Lower leg skin (tissue), 4 donors: ENCODE results near the gene C4orf50. TPM values are rescaled to one million over a fixed set of nuclear protein-coding genes. Genes with fewer than 3 reads are reported as not detected.

ENCODE experiments used
- DNase-seq, 2 donors: peaks; one replicate each; pipeline ENCODE4 v3.0.0-alpha.2; 2019; ENCODE audit warnings: low spot score in 2 of 2
- H3K4me3 ChIP-seq: fragments of 200-600 bp; sonication (generic); 2 replicates; pipeline ENCODE4 v1.5.1; 2017; ENCODE audit warnings: mild to moderate bottlenecking, low read depth; ENCODE audit not compliant: poor library complexity, severe bottlenecking
- CTCF ChIP-seq, 3 donors: fragments of 450-650 bp; IDR thresholded peaks; one replicate each; pipeline ENCODE4 v1.5.1; 2016; ENCODE audit warnings: antibody characterized with exemption in 3 of 3, mild to moderate bottlenecking in 3 of 3, moderate library complexity in 2 of 3
- POLR2A ChIP-seq, 2 donors: fragments of 450-650 bp; IDR thresholded peaks; one replicate each; pipeline ENCODE4 v1.6.1; 2016 to 2017; ENCODE audit warnings: antibody characterized with exemption in 2 of 2, mild to moderate bottlenecking in 1 of 2, moderate library complexity in 1 of 2
- WGBS, 2 donors: methylation state at CpG; one replicate each; pipeline ENCODE4 v1.1.5; 2018; 5-methylcytosine and 5-hydroxymethylcytosine counted together
- intact Hi-C: fragments of 100-400 bp; cut with DNase I; formaldehyde crosslinking; loops from one replicate; pipeline ENCODE4 v1.15.0; 2023; ENCODE audit warnings: low total_unique reads
- total RNA-seq, 4 donors: library from RNA; depleted of rRNA; stranded (reverse); fragments of >200 nt; gene quantifications; one replicate each; pipeline ENCODE4 v1.1.0, GENCODE V29; 2016

C4orf50 gene
- total RNA-seq, 4 donors from 2014 or later = not detected

- intact Hi-C loops = no loop called here
- 92 to 93% methylated on average over 6 of the region's 6 CpGs for WGBS, 2 donors
- TF ChIP-seq CTCF (IDR thresholded peaks at IDR 0.05) (no peak), POLR2A (IDR thresholded peaks at IDR 0.05) (no peak)
Measured at GRCh38 chr4:5945936-5946335, 72.3 kb downstream of the C4orf50 start.

GRCh38 chr4:5945171-5945570 lies 73.1 kb downstream of the C4orf50 start:
- 84% methylated on average over 11 of the region's 11 CpGs for WGBS, 2 donors
- no peak overlapping the region for H3K4me3 ChIP-seq
- no peak for TF ChIP-seq POLR2A (IDR thresholded peaks at IDR 0.05)
- no peak for DNase-seq
- intact Hi-C loops = no loop called here

More at GRCh38 chr4:5945936-5946335, 72.3 kb downstream of the C4orf50 start:
- DNase-seq = no peak
- no peak overlapping the region for H3K4me3 ChIP-seq

- intact Hi-C loops = no loop called here
- TF ChIP-seq CTCF (IDR thresholded peaks at IDR 0.05) (no peak), POLR2A (IDR thresholded peaks at IDR 0.05) (no peak)
- no peak overlapping the region for H3K4me3 ChIP-seq
- no peak for DNase-seq
- 29 to 32% methylated on average over 6 of the region's 6 CpGs for WGBS, 2 donors
Measured at GRCh38 chr4:5943561-5943960, 74.7 kb downstream of the C4orf50 start.

GRCh38 chr4:5942947-5943346 lies 75.3 kb downstream of the C4orf50 start:
- DNase-seq = no peak
- no peak for TF ChIP-seq POLR2A (IDR thresholded peaks at IDR 0.05)
- no peak for TF ChIP-seq CTCF (IDR thresholded peaks at IDR 0.05)
- 41 to 43% methylated on average over 9 of the region's 9 CpGs for WGBS, 2 donors
- intact Hi-C loops = no loop called here
- no peak overlapping the region for H3K4me3 ChIP-seq

- DNase-seq = no peak
- TF ChIP-seq POLR2A (IDR thresholded peaks at IDR 0.05) = no peak
- no peak for TF ChIP-seq CTCF (IDR thresholded peaks at IDR 0.05)
- no peak overlapping the region for H3K4me3 ChIP-seq
- WGBS, 2 donors = 74 to 80% methylated on average over 6 of the region's 6 CpGs
- intact Hi-C loops = no loop called here
Measured at GRCh38 chr4:5941601-5942000, 76.6 kb downstream of the C4orf50 start.

- DNase-seq = no peak
- intact Hi-C loops = no loop called here
- H3K4me3 ChIP-seq = no peak overlapping the region
- WGBS, 2 donors = 70 to 74% methylated on average over 3 of the region's 3 CpGs
- TF ChIP-seq CTCF (IDR thresholded peaks at IDR 0.05) (no peak), POLR2A (IDR thresholded peaks at IDR 0.05) (no peak)
Measured at GRCh38 chr4:5940470-5941203, 77.6 kb downstream of the C4orf50 start.
